GM19238 (cell line): Measurements from ENCODE around the gene GLS.

Experiments used
- DNase-seq: peaks from one replicate; pipeline ENCODE4 v3.0.0; 2011; ENCODE audit warnings: low spot score; ENCODE audit not compliant: insufficient read length

Gene GLS

DNA sequence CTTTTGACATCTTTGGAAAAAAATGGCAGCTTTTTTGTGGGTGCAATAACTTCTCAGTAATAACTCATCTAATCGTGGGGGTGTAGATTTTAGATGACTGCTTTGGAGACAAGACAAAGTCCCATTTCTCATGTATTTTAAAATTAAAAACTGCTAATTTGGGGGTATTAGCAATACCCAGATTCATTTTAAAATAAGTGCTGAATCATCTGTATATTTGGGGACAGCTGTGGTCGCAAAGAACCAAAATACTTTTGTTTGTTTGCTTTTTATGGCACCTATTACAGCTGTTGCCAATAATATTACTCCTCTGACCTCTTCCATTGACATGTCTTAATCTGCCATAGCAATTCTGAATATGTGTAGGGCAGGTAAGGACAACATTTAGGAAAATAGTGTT lies 87.9 kb downstream of the GLS start:
- DNase-seq = no peak

- no peak for DNase-seq
Observed at GRCh38 chr2:190970160-190970559, 89.5 kb downstream of the GLS start.

GRCh38 chr2:190970873-190971506 lies 90.4 kb downstream of the GLS start:
- DNase-seq = no peak

DNA sequence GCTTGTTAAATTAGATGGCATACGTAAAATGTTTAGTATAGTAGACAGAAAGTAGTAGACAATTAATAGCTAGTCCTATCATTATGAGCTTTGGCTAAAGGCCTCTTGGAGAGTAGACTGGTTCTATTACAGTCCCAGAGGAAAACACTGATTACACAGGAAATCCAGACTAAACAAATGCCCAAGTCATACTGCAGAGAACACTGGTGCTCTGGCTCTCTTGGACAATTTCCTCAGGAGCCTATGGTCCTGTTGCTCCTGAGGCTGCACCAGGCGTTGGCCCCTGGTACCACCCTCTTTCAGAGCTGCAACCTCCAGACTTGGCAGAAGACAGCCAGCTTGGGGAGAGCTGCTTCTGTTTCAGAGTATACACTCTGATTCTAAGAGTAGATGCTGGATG lies 91.6 kb downstream of the GLS start:
- no peak for DNase-seq

GRCh38 chr2:190972846-190973245 lies 92.2 kb downstream of the GLS start:
- DNase-seq = no peak

- DNase-seq = no peak
Observed at GRCh38 chr2:190973262-190973661, 92.6 kb downstream of the GLS start.

DNA sequence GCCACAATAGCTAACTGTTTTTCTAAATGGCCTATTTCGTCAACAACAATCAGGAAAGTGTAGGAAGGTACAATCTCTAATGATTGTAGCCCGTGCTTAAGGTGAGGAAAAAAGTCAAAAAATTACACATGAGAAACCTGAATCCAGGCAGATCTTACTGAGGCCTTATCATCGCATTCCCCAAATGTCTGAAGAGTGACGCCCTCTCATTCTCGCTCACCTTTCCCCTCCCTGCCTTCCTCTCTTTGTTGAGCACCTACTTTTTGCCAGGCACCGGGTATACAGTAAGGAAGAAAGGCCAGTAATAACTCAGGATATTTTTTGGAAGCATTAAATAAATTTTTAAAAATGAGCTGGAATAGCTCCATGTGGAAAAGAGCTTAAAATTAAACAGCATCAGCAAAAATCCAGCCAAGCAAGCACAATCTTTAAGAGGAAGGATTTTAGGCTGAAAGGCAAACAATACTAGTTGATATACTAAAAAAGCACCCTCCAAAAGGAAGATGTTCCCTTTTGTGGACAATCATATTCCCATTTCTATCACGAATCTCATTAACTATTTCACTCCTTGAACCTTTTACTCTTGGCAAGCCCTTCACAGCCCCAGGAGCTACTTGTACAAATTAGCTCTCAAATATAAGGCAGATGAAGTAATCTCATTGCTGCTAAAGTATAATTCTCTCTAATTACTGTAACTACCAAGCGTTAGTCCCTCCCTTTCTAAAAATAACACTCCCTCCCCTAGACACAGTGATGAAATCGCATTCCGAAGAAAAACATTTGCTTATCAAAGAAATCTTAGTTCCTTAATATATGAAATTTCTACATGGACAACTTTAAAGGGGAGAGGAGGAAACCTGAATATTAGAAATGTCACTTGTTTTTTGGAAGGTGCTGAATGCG lies 93.4 kb downstream of the GLS start:
- no peak for DNase-seq

- no peak for DNase-seq
Observed at GRCh38 chr2:190974629-190975361, 94.2 kb downstream of the GLS start.

DNA sequence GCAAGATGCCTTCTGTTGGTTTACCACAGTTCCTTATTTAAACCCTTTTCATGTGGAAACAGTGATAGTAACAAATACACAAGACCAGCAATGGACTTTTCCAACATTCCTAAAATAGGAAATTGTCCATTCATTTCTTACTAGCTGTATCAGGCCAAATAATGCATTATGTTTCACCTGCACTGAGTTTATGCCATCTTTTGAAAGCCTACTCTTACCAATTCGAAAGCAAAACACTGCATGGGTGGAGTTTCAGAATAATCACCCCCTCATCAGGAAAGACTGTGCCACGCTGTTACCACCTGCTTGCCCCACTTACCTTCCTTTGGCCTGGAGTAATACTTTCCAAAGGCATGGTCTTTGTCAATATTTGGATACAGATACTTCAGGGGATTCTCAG lies 95.9 kb downstream of the GLS start:
- DNase-seq = no peak

DNA sequence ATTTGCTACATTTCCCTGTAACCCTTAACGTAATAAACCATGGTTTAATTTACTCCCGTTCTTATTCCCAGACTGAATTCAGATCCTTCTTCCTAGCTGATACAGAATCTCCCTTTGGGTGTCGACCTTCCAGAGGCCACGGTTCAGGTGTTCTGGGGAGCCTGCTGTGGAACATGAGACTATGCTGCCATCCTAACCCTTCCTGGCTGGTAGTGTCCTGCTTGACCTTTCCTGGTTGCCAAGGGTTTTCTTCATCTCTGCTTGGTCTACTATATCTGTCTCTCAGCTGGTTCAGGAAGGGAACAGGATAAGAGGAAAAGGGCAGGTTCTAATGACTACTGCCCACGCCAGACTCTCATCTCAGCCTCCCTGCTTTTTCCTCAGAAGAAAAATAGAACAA lies 96.9 kb downstream of the GLS start:
- no peak for DNase-seq

- DNase-seq = no peak
Observed at GRCh38 chr2:190978389-190979053, 97.9 kb downstream of the GLS start.

DNA sequence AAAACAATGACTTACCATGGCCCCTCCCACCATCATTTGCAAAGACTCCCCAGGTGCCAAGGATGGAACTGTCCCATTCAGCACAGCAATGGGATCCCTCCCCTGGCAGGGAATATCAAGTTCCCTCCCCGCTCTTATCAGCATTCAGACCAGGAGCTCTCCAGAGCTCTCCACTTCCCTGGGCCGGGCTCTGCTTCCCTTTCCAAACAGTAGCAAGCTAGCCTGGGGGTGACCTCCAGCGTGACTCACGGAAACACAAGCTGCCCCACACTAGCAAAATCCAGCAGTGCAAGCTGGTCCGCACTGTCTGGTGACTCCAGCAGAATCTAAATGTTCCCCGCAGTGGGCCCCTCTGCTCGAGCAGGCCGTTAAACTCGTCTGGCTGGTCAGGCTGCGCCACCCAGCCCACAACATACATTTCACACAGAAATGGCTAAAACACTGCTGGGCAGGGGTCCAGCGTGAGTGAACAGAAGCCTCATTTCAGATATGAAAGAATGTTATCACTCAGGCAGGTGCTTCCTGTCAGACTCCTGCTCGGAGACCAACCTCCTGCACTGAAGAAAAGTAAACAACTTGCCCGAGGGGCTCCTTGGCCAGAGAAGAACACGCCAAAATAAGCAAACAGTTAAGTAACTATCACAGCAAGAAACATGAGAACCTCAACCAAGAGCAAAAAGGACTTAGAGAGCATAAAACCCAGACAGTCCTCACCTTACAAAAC lies 99.4 kb downstream of the GLS start:
- DNase-seq = no peak

DNA sequence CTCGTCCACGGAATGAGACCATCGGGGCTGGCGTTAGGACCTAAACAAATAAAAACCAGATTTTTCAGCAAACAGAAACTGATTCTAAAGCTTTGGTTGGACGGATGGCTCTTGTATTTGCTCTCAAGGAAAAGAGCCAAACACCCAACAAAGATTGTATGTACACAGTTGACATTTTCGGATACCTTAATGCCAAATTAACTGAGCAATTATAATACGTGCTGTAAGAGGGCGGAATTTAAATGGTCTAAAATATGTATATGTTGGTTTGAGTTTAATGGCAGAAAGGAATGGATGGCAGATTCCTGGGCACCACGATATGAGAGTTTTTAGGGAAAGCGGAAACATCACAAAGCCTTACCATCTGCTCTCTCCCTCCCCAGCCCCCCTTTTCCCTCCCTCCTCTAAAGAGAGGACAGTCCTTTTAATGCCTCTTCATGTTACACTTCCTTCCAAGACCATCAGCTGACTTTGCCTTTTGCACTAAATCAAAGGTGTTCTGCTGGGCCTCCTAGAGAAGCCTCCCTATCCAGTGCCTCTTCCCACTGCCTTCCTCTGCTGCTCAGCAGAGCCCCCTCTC lies 100.1 kb downstream of the GLS start:
- no peak for DNase-seq

DNA sequence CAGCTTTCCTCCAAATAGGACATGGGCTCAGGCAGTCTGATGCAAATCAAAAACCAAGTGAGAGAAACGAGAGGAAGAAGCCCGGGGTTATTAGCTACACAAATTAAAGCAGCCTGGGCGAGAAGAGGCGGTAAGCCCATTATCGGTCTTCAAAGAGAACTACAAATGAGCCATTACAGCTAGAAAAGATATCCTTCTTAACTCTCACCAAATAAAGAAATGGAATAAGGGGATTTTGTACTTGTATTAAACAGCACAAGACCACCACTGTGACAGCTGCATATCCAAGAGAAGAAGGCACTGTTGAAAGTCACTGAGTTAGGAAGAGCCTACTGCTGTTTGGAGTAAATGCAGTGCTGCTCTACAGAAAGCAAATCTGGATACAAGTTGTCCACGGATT lies 100.7 kb downstream of the GLS start:
- DNase-seq = no peak

DNA sequence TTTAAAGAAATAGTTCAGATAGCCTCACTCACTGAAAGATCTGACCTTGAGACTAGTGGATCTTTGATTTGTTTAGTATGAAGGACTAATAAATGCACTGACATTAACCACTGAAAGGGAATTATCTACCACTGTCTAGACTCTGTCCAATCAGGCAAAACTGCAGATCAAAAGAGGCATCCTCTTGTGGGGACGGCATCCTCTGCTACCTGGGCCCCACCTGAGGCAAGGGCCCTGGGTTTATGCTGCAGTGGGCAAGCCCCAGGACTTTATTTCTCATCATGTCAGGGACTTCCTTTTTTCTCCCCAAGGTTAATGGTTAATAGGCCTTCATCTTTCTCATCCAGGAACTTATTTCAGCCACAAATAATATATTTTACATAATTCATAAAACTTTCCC lies 101.1 kb downstream of the GLS start:
- DNase-seq = no peak

DNA sequence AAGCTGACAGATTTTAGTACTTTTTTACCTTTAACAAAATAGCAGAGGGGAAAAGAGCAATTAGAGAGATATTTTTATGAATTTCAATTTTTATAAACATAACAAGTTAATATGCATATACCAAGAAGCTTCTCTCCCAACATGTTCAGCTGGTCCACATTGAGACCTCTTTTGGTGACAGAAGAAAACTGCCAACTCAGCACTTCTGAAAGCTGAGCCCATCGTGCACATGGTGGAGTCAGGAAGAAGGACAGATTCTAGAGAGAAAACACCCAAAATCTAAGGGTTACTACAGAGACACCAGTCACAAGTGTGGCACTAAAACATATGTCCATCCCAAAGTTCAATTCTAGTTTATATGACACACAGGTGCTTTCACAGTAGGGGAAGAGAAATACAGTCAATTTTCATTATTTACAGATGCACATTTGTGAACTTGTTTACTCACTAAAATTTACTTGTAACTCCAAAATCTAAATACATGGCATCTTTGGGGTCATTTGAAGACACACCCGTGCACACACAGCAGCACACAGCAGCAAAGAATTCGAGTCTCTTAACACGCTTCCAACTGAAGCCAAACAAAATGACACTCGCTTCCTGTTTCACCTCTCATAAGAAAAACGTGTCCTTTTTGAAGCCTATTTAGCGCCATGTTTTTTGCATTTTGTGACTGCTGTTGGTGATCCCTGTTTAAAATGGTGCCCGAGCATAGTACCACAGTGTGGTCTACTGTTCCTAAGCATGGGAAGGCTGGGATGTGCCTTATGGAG lies 101.8 kb downstream of the GLS start:
- no peak for DNase-seq

DNA sequence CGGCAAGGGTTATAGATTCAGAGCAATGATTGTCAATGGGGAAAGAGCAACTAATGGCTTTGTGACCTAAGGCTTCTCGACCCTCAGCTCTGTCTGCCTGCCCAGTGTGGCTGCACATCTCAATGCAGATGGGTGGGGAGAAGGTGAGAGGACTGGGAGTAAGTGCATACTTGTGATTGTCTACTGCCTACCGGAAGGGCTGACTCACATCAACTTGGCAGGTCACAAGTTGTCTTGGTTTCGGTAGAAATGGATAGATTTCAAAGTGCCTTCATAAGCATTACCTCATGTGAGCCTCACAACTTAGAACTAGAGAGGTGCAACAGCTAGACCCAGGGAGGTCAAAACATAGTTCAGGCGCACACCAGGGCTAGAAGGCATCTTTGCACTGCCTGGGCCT lies 104.0 kb downstream of the GLS start:
- DNase-seq = no peak

- DNase-seq = no peak
Observed at GRCh38 chr2:190986221-190986953, 105.8 kb downstream of the GLS start.

GRCh38 chr2:190987116-190987515 lies 106.5 kb downstream of the GLS start:
- DNase-seq = no peak
